Measurements from ENCODE around the gene DKKL1.
"Not testable (repeated sequence)": the region's sequence is repeated elsewhere in the genome, so short reads cannot be mapped to it uniquely, and the experiment has no call there.

The DKKL1 gene

DNA sequence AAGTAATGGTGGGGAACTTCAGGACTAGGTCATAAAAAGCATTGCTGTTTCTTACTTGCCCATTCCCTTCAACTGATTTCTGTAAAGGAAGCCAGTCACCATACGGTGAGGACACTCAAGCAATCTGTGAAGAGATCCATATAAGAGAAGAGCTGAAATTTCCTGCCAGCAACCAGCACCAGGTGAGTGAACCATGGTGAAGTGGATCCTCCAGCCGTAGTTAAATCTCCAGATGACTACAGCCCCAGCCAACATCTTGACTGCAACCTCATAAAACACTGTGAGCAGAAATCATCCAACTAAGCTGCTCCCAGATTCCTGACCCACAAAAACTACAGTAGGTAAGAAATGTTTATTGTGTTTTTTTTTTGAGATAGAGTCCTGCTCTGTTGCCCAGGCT lies 34.9 kb upstream of the DKKL1 start:
- Histone ChIP-seq H3K27me3 (ENCODE audit: insufficient read depth, low read depth) (no peaks in the 10 kb centered on the region; the same call in 1 of the 2 replicates), H3K79me2 (ENCODE audit: insufficient read depth, low read depth) (no peaks in the 10 kb centered on the region), H3K36me3 (ENCODE audit: insufficient read depth) (no peaks in the 10 kb centered on the region), H3K4me3 (IDR thresholded peaks at IDR 0.05; ENCODE audit: insufficient read depth, low read depth, low read length) (no peak overlapping the region), H3K4me1 (ENCODE audit: low read depth, poor library complexity, severe bottlenecking) (no peaks in the 10 kb centered on the region), H2AFZ (ENCODE audit: low read depth) (no peak overlapping the region), H3K4me2 (no peak overlapping the region), H3K9ac (no peak overlapping the region), H3K27ac (no peak overlapping the region), H4K20me1 (ENCODE audit: insufficient read depth) (no peaks in the 10 kb centered on the region)
- TF ChIP-seq, protein P1, sequence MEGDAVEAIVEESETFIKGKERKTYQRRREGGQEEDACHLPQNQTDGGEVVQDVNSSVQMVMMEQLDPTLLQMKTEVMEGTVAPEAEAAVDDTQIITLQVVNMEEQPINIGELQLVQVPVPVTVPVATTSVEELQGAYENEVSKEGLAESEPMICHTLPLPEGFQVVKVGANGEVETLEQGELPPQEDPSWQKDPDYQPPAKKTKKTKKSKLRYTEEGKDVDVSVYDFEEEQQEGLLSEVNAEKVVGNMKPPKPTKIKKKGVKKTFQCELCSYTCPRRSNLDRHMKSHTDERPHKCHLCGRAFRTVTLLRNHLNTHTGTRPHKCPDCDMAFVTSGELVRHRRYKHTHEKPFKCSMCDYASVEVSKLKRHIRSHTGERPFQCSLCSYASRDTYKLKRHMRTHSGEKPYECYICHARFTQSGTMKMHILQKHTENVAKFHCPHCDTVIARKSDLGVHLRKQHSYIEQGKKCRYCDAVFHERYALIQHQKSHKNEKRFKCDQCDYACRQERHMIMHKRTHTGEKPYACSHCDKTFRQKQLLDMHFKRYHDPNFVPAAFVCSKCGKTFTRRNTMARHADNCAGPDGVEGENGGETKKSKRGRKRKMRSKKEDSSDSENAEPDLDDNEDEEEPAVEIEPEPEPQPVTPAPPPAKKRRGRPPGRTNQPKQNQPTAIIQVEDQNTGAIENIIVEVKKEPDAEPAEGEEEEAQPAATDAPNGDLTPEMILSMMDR (conservative IDR thresholded peaks at IDR 0.05; ENCODE audit: low read depth, low read length): no peak

DNA sequence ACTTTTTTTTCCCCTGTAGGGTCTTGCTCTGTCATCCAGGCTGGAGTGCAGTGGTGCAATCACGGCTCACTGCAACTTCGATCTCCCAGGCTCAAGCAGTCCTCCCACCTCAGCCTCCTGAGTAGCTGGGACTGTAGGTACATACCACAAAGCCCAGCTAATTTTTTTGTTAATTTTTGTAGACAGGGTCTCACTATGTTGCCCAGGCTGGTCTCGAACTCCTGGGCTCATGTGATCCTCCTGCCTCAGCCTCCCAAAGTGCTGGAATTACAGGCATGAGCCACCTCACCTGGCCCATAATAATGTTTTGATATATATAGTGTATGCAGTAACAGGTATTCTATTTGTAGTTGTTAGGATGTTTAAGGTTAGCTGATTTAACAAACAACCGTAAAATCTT lies 32.5 kb upstream of the DKKL1 start:
- H3K4me1 ChIP-seq (ENCODE audit: low read depth, poor library complexity, severe bottlenecking); H3K36me3 ChIP-seq (ENCODE audit: insufficient read depth); H3K79me2 ChIP-seq (ENCODE audit: insufficient read depth, low read depth); H3K9ac ChIP-seq; H3K4me2 ChIP-seq; H4K20me1 ChIP-seq (ENCODE audit: insufficient read depth); H3K27ac ChIP-seq; H3K27me3 ChIP-seq (ENCODE audit: insufficient read depth, low read depth); H3K4me3 ChIP-seq (IDR thresholded peaks at IDR 0.05; ENCODE audit: insufficient read depth, low read depth, low read length): not testable (repeated sequence)
- H2AFZ ChIP-seq (ENCODE audit: low read depth): peak overlapping the region; percentile 41

DNA sequence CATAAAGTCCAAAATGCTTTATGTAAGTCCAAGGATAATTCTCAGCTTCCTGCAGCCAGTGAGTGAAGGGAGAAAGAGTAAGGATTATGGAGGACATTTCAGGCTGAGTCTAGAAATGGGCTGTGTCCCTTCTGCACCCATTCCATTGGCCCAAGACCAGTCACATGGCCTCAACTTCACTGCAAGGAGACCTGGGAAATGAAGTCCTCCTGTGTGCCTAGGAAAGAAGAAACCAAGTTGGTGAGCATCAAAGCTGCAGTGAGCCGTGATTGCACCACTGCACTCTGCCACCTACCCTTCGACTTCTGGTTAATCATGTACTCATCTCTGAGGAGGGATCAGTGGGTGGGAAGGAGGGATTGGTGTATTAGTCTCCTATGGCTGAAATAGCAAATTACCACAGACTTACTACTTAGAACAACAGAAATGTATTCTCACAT lies 32.0 kb upstream of the DKKL1 start:
- H3K4me3 ChIP-seq (IDR thresholded peaks at IDR 0.05; ENCODE audit: insufficient read depth, low read depth, low read length): no peak overlapping the region
- H3K36me3 ChIP-seq (ENCODE audit: insufficient read depth): no peaks in the 10 kb centered on the region
- H3K27me3 ChIP-seq (ENCODE audit: insufficient read depth, low read depth): no peaks in the 10 kb centered on the region; the same call in 1 of the 2 replicates
- no peaks in the 10 kb centered on the region for H3K79me2 ChIP-seq (ENCODE audit: insufficient read depth, low read depth)
- H3K27ac ChIP-seq: no peak overlapping the region
- TF ChIP-seq, protein P1 (conservative IDR thresholded peaks at IDR 0.05; ENCODE audit: low read depth, low read length): no peak
- no peaks in the 10 kb centered on the region for H4K20me1 ChIP-seq (ENCODE audit: insufficient read depth)
- H3K4me1 ChIP-seq (ENCODE audit: low read depth, poor library complexity, severe bottlenecking): peaks cover 2% of the 10 kb centered on the region
- H2AFZ ChIP-seq (ENCODE audit: low read depth): peak overlapping the region; percentile 41; the same call in 1 of the 2 replicates
- no peak overlapping the region for H3K4me2 ChIP-seq
- H3K9ac ChIP-seq: no peak overlapping the region

DNA sequence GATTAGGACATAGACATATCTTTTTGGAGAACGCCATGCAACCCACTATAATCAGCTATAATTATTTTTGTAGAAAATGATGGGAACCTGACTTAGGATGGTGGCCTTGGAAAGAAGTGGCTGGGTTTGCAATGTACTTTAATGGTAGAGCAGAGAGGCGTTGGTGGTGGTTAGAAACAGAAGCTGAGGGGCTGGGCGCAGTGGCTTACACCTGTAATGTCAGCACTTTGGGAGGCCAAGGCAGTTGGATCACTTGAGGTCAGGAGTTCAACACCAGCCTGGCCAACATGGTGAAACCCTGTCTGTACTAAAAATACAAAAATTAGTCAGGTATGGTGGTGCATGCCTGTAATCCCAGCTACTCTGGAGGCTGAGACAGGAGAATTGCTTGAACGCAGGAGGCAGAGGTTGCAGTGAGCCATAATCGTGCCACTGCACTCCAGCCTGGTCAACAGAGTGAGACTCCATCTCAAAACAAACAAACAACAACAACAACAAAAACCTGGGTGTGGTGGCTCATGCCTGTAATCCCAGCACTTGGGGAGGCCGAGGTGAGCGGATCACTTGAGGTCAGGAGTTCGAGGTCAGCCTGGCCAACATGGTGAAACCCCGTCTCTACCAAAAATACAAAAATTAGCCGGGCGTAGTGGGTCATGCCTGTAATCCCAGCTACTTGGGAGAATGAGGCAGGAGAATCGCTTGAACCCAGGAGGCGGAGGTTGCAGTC lies 30.8 kb upstream of the DKKL1 start:
- H3K4me2 ChIP-seq; H3K27ac ChIP-seq; H3K27me3 ChIP-seq (ENCODE audit: insufficient read depth, low read depth); H4K20me1 ChIP-seq (ENCODE audit: insufficient read depth); H3K4me3 ChIP-seq (IDR thresholded peaks at IDR 0.05; ENCODE audit: insufficient read depth, low read depth, low read length); H3K79me2 ChIP-seq (ENCODE audit: insufficient read depth, low read depth); H3K4me1 ChIP-seq (ENCODE audit: low read depth, poor library complexity, severe bottlenecking); H2AFZ ChIP-seq (ENCODE audit: low read depth); H3K9ac ChIP-seq; H3K36me3 ChIP-seq (ENCODE audit: insufficient read depth): not testable (repeated sequence)

DNA sequence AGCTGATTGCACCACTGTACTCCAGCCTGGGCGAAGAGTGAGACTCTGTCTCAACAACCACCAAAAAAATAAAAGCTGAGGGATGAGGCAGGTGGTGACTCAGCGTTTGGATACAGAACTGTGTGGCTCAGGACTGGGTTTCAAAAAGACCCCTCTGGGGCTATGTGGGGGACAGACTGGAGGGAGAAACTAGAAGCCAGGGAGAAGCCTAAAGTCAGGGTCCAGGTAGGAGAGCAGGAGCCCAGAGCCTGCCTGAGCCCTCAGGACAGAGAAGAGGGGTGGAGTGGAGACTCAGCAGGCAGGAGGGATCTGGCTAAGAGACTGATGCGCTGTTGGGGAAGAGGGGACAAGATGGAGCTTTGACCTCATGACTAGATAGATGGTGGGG lies 30.3 kb upstream of the DKKL1 start:
- H3K4me2 ChIP-seq: no peak overlapping the region
- H2AFZ ChIP-seq (ENCODE audit: low read depth): no peak overlapping the region
- H3K4me3 ChIP-seq (IDR thresholded peaks at IDR 0.05; ENCODE audit: insufficient read depth, low read depth, low read length): no peak overlapping the region
- no peak overlapping the region for H3K9ac ChIP-seq
- H3K79me2 ChIP-seq (ENCODE audit: insufficient read depth, low read depth): no peaks in the 10 kb centered on the region
- no peaks in the 10 kb centered on the region for H3K36me3 ChIP-seq (ENCODE audit: insufficient read depth)
- H4K20me1 ChIP-seq (ENCODE audit: insufficient read depth): no peaks in the 10 kb centered on the region
- peaks cover 6% of the 10 kb centered on the region; the same call in 1 of the 2 replicates for H3K27me3 ChIP-seq (ENCODE audit: insufficient read depth, low read depth)
- peaks cover 2% of the 10 kb centered on the region for H3K4me1 ChIP-seq (ENCODE audit: low read depth, poor library complexity, severe bottlenecking)
- H3K27ac ChIP-seq: no peak overlapping the region
- TF ChIP-seq, protein P1 (conservative IDR thresholded peaks at IDR 0.05; ENCODE audit: low read depth, low read length): no peak
